Ishikawa (cell line): ENCODE data around the gene MOB3C.

ENCODE experiments used
- CEBPB ChIP-seq: IDR thresholded peaks from 2 replicates; pipeline ENCODE4 v1.6.1; 2012
- CREB1 ChIP-seq: IDR thresholded peaks from 2 replicates; pipeline ENCODE4 v1.6.1; 2012; ENCODE audit warnings: low read depth
- EGR1 ChIP-seq: IDR thresholded peaks from 2 replicates; pipeline ENCODE4 v1.6.1; 2012
- EP300 ChIP-seq: IDR thresholded peaks from 2 replicates; pipeline ENCODE4 v1.6.1; 2012; ENCODE audit warnings: borderline replicate concordance
- FOXM1 ChIP-seq: IDR thresholded peaks from 2 replicates; pipeline ENCODE4 v1.6.1; 2012; ENCODE audit warnings: low read depth, borderline replicate concordance
- NFIC ChIP-seq: IDR thresholded peaks from 2 replicates; pipeline ENCODE4 v1.6.1; 2012
- RAD21 ChIP-seq: IDR thresholded peaks from 2 replicates; pipeline ENCODE4 v1.6.1; 2012; ENCODE audit warnings: low read depth
- REST ChIP-seq: IDR thresholded peaks from 2 replicates; pipeline ENCODE4 v1.6.1; 2012; ENCODE audit warnings: low read depth, mild to moderate bottlenecking
- TAF1 ChIP-seq: IDR thresholded peaks from 2 replicates; pipeline ENCODE4 v1.6.1; 2012; ENCODE audit warnings: low read depth, mild to moderate bottlenecking
- TCF12 ChIP-seq: IDR thresholded peaks from 2 replicates; pipeline ENCODE4 v1.6.1; 2012; ENCODE audit warnings: low read depth
- TEAD4 ChIP-seq: IDR thresholded peaks from 2 replicates; pipeline ENCODE4 v1.6.1; 2012
- USF1 ChIP-seq: IDR thresholded peaks from 2 replicates; pipeline ENCODE4 v1.6.1; 2012
- YY1 ChIP-seq: IDR thresholded peaks from 2 replicates; pipeline ENCODE4 v1.6.1; 2012; ENCODE audit warnings: low read depth
- ZBTB7A ChIP-seq: IDR thresholded peaks from 2 replicates; pipeline ENCODE4 v1.6.1; 2012; ENCODE audit warnings: low read depth
- TF ChIP-seq, protein P1 (sequence below): IDR thresholded peaks from 2 replicates; pipeline ENCODE4 v1.6.1; 2012

The MOB3C gene

GRCh38 chr1:46605232-46605631 is 11.4 kb downstream of the MOB3C start:
- TF ChIP-seq NFIC (no peak), FOXM1 (no peak), TEAD4 (no peak), REST (no peak), TAF1 (no peak), TCF12 (no peak), EP300 (no peak), EGR1 (no peak)

- TF ChIP-seq EP300, result no peak
- TF ChIP-seq TAF1, result peak; percentile 69
- TF ChIP-seq YY1, result peak; percentile 42; the same call in 1 of the 2 replicates
- TF ChIP-seq, protein P1, sequence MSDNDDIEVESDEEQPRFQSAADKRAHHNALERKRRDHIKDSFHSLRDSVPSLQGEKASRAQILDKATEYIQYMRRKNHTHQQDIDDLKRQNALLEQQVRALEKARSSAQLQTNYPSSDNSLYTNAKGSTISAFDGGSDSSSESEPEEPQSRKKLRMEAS, result no peak
- TF ChIP-seq EGR1, result peak; percentile 72
Observed at GRCh38 chr1:46603858-46604549, 12.6 kb downstream of the MOB3C start, which contains the start of gene MKNK1. Gene MKNK1, minus strand, starts transcription at chr1:46604268. Its CDS starts 20,941 bp downstream, at chr1:46583327.

GRCh38 chr1:46603481-46603857 is 13.1 kb downstream of the MOB3C start:
- TF ChIP-seq ZBTB7A (no peak), EP300 (no peak)

GRCh38 chr1:46601257-46602007 is 15.2 kb downstream of the MOB3C start:
- TF ChIP-seq RAD21 (no peak), CEBPB (no peak), EGR1 (no peak), REST (no peak), USF1 (no peak), TCF12 (no peak), CREB1 (no peak), TEAD4 (no peak), EP300 (no peak), TAF1 (no peak), ZBTB7A (no peak), YY1 (no peak), FOXM1 (no peak)
- TF ChIP-seq, protein P1, result no peak

- TF ChIP-seq ZBTB7A (no peak), EGR1 (no peak), TCF12 (no peak), CREB1 (no peak), USF1 (no peak), CEBPB (no peak), NFIC (no peak), RAD21 (no peak), EP300 (no peak), TEAD4 (no peak)
- TF ChIP-seq, protein P1, result no peak
Observed at GRCh38 chr1:46599059-46599970, 17.3 kb downstream of the MOB3C start.
